Measurements from ENCODE around the gene PTBP1.

The PTBP1 gene

DNA sequence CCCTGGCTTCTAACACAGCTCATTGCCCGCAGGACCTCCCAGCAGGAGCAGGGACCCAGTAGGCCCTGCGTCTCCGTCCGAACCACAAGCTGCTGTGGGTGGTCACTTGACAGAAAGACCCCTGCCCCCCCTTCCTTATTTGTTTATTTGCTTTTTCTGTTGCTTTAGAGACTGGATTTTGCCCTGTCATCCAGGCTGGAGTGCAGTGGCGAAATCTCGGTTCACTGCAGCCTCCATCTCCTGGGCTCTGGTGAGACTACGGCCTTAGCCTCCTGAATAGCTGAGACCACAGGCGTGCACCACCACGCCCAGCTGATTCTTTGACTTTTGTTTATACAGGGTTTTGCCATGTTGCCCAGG, 7.6 kb upstream of the PTBP1 start:
- no peak overlapping the region for H3K4me3 ChIP-seq (ENCODE audit: insufficient read depth, low read length, poor library complexity, severe bottlenecking)
- H3K4me2 ChIP-seq (ENCODE audit: low read depth, low read length, poor library complexity, severe bottlenecking): no peak overlapping the region
- H3K79me2 ChIP-seq (ENCODE audit: insufficient read depth, low read length): no peaks in the 10 kb centered on the region
- TF ChIP-seq, protein P1, sequence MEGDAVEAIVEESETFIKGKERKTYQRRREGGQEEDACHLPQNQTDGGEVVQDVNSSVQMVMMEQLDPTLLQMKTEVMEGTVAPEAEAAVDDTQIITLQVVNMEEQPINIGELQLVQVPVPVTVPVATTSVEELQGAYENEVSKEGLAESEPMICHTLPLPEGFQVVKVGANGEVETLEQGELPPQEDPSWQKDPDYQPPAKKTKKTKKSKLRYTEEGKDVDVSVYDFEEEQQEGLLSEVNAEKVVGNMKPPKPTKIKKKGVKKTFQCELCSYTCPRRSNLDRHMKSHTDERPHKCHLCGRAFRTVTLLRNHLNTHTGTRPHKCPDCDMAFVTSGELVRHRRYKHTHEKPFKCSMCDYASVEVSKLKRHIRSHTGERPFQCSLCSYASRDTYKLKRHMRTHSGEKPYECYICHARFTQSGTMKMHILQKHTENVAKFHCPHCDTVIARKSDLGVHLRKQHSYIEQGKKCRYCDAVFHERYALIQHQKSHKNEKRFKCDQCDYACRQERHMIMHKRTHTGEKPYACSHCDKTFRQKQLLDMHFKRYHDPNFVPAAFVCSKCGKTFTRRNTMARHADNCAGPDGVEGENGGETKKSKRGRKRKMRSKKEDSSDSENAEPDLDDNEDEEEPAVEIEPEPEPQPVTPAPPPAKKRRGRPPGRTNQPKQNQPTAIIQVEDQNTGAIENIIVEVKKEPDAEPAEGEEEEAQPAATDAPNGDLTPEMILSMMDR (IDR thresholded peaks at IDR 0.05; ENCODE audit: insufficient read depth, low read length, poor library complexity, severe bottlenecking): no peak
- TF ChIP-seq EZH2phosphoT487 (conservative IDR thresholded peaks at IDR 0.05; ENCODE audit: low read length): no peak
- no peak overlapping the region for H3K27ac ChIP-seq (ENCODE audit: low read depth, low read length)
- H3K9me2 ChIP-seq (replicated peaks; ENCODE audit: insufficient read depth, low read length): no peaks in the 10 kb centered on the region
- no peaks in the 10 kb centered on the region for H3K9me3 ChIP-seq (ENCODE audit: insufficient read depth, low read length)
- no peaks in the 10 kb centered on the region for H3K27me3 ChIP-seq (ENCODE audit: low read length)
- no peaks in the 10 kb centered on the region for H4K20me1 ChIP-seq (ENCODE audit: low read depth, low read length)
- H3K36me3 ChIP-seq (ENCODE audit: low read length): no peaks in the 10 kb centered on the region
- H3K9ac ChIP-seq (ENCODE audit: low read length): no peak overlapping the region
- no peak overlapping the region for H2AFZ ChIP-seq (ENCODE audit: low read depth, low read length, severe bottlenecking)
- no peaks in the 10 kb centered on the region for H3F3A ChIP-seq (ENCODE audit: insufficient read depth)

DNA sequence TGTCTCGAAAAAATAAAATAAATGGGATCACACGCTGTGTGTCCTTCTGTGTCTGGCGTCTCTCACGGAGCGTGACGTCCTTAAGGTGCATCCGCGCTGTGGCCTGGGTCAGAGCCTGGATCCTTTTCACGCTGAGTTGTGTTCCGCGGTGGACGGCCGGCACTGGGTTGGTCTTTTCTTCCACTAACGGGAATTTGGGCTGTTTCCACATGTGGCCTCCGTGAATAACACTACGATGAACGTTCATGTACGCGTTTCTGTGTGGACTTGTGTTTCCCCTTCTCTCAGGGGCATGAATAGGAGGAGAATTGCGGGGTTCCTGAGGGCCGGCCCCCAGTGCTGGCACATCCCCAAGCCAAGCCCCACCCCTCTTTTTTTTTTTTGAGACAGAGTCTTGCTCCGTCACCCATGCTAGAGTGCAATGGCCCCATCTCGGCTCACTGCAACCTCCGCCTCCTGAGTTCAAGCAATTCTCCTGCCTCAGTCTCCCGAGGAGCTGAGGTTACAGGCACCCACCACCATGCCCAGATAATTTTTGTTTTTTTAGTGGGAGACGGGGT, 6.2 kb upstream of the PTBP1 start:
- H2AFZ ChIP-seq (ENCODE audit: low read depth, low read length, severe bottlenecking): no peak overlapping the region
- H3K36me3 ChIP-seq (ENCODE audit: low read length): no peaks in the 10 kb centered on the region

DNA sequence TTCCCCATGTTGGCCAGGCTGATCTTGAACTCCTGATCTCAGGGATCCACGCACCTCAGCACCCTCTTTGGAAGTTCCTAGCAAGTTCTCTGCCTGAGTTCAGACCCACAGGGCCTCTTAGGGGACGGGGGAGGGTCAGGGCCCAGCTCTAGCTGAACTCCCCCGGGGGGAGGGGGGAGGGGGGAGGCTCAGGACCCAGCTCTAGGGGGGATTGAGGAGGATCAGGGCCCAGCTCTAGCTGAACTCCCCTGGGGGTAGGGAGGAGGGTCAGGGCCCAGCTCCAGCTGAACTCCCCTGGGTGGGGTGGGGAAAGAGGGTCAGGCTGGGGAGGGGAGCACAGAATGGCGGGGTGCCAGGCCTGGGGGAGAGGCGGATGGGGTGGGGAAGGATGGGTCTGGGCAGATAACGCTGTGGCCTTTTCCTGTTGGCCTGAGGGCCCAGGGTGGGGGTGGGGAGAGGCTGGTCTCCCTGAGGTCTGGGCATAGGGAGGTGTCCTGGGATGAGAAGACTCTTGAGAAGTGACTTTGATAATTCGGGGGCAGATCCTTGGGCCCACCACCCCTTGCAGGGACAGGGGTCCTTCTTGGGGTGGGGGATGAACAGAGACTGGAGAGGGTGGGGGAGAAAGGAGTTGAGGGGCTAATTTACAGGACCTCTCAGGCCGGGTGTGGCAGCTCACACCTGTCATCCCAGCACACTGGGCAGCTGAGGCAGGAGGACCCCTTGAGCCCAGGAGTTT, 5.5 kb upstream of the PTBP1 start:
- no peaks in the 10 kb centered on the region for H4K20me1 ChIP-seq (ENCODE audit: low read depth, low read length)
- no peaks in the 10 kb centered on the region for H3K9me3 ChIP-seq (ENCODE audit: insufficient read depth, low read length)
- no peak overlapping the region for H2AFZ ChIP-seq (ENCODE audit: low read depth, low read length, severe bottlenecking)
- H3K9ac ChIP-seq (ENCODE audit: low read length): no peak overlapping the region
- no peaks in the 10 kb centered on the region for H3K9me2 ChIP-seq (replicated peaks; ENCODE audit: insufficient read depth, low read length)
- no peak overlapping the region for H3K27ac ChIP-seq (ENCODE audit: low read depth, low read length)
- no peak overlapping the region for H3K4me2 ChIP-seq (ENCODE audit: low read depth, low read length, poor library complexity, severe bottlenecking)
- TF ChIP-seq EZH2phosphoT487 (conservative IDR thresholded peaks at IDR 0.05; ENCODE audit: low read length): no peak
- TF ChIP-seq, protein P1 (IDR thresholded peaks at IDR 0.05; ENCODE audit: insufficient read depth, low read length, poor library complexity, severe bottlenecking): no peak
- H3K79me2 ChIP-seq (ENCODE audit: insufficient read depth, low read length): no peaks in the 10 kb centered on the region
- no peaks in the 10 kb centered on the region for H3K27me3 ChIP-seq (ENCODE audit: low read length)
- H3K36me3 ChIP-seq (ENCODE audit: low read length): no peaks in the 10 kb centered on the region
- no peaks in the 10 kb centered on the region for H3F3A ChIP-seq (ENCODE audit: insufficient read depth)
- H3K4me3 ChIP-seq (ENCODE audit: insufficient read depth, low read length, poor library complexity, severe bottlenecking): no peak overlapping the region

More for the DNA sequence above, 6.2 kb upstream of the PTBP1 start:
- H3K27me3 ChIP-seq (ENCODE audit: low read length): no peaks in the 10 kb centered on the region
- no peaks in the 10 kb centered on the region for H3K79me2 ChIP-seq (ENCODE audit: insufficient read depth, low read length)
- H3F3A ChIP-seq (ENCODE audit: insufficient read depth): no peaks in the 10 kb centered on the region
- no peak overlapping the region for H3K4me2 ChIP-seq (ENCODE audit: low read depth, low read length, poor library complexity, severe bottlenecking)
- no peak overlapping the region for H3K9ac ChIP-seq (ENCODE audit: low read length)
- H4K20me1 ChIP-seq (ENCODE audit: low read depth, low read length): no peaks in the 10 kb centered on the region
- H3K4me3 ChIP-seq (ENCODE audit: insufficient read depth, low read length, poor library complexity, severe bottlenecking): no peak overlapping the region
- TF ChIP-seq, protein P1 (IDR thresholded peaks at IDR 0.05; ENCODE audit: insufficient read depth, low read length, poor library complexity, severe bottlenecking): no peak
- TF ChIP-seq EZH2phosphoT487 (conservative IDR thresholded peaks at IDR 0.05; ENCODE audit: low read length): no peak
- H3K9me2 ChIP-seq (replicated peaks; ENCODE audit: insufficient read depth, low read length): no peaks in the 10 kb centered on the region
- no peak overlapping the region for H3K27ac ChIP-seq (ENCODE audit: low read depth, low read length)
- no peaks in the 10 kb centered on the region for H3K9me3 ChIP-seq (ENCODE audit: insufficient read depth, low read length)

Data from SU-DHL-6 (cell line).